UCSD-AML1 (cell line): ENCODE results near the gene RPH3AL.
A peak's percentile ranks its signal among the peaks of the same experiment; 100 is the strongest.
"Not testable (repeated sequence)": the region's sequence is repeated elsewhere in the genome, so short reads cannot be mapped to it uniquely, and the experiment has no call there.

Experiments used
- DNase-seq: peaks from one replicate; lab custom pipeline; 2025; ENCODE audit not compliant: unreplicated experiment; lab: John Stamatoyannopoulos, UW

The RPH3AL gene

GRCh38 chr17:205817-206216, 146.8 kb downstream of the RPH3AL start:
- DNase-seq, result no peak

- DNase-seq, result no peak
Measured at GRCh38 chr17:205148-205669, 147.4 kb downstream of the RPH3AL start.

DNA sequence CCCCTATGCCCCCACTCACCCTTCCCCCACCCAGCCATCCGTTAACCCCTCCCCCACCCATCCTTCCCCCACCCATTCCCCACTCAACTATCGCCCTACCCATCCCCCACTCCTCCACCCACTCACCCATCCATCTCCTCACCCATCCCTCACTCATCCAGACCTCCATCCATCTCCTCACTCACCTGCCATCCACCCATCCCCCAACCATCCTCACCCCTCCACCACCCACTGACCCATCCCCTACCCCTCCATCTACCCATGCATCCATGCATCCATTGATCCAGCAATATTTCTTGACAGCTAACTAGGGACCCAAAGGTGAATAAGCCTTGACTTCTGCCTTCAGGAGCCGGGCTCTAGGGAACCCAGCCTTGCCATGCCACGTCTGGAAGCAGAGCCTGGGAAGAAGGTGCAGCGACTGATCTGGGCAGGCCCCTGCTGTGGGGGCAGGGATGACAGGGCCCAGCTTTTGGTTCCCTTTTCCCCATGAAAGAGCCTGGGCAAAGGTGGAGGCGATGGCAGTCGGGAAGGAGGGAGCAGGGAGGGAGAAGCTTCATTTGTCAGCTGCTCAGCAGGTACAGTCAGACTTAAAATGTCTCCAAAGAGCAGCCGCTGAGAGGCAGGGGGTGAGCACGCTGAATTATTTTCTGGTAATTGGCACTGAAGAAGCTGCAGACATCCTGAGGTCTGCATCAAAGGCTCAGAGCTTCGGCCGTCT, 148.0 kb downstream of the RPH3AL start:
- DNase-seq, result no peak

DNA sequence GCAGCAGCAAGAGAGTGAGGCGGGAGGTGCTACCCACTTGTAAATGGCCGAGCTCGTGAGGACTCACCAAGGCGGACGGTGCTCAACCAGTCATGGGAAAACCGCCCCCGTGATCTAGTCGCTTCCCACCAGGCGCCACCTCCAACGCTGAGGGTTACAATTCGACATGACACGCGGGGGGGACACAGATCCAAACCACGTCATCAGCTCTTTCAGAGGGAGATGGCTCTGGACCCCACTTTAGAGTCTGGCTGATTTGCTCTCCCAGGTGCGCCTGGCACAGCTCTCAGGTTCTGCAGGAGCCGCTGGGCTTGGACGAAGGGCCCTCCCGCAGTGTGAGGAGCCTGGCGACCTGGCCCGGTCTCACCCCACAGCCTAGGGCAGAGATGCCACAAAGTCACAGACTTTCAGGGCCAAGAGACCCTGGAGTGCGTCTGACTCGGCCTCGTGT, 150.1 kb downstream of the RPH3AL start:
- no peak for DNase-seq

- not testable (repeated sequence) for DNase-seq
Measured at GRCh38 chr17:201736-202135, 150.9 kb downstream of the RPH3AL start.

DNA sequence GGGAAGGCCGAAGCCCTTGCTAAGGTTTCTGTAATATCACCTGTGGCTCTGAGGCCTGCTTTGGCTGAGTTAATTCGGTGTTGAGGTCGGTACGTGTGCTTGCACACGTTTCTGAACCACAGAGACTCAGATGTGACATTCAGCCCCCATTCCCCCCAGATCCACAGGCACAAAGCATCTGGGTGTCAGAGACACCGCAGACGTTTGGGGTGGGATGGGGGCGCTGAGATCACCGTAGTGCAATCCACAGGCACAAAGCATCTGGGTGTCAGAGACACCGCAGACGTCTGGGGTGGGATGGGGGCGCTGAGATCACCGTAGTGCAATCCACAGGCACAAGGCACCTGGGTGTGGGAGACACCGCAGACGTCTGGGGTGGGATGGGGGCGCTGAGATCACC, 151.3 kb downstream of the RPH3AL start:
- not testable (repeated sequence) for DNase-seq

DNA sequence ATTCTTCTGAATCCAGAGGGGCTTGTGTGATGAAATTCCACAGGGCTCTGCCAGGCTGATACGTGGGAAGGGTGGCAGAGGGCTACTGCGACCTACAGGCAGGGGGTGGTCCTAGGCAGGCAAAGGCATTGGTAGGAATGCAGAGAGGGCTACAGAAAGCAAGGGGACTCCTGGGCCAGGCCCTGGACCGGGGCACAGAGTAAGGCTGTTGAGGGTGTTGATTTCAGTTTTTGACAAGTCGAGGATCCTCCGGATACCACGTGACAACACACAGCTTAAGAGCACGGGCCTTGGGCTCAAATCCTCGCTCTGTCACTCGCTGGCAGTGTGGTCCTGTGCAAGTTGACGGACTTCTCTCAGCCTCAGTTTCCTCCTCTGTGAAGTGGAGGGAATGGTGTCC, 152.0 kb downstream of the RPH3AL start:
- no peak for DNase-seq

- no peak for DNase-seq
Measured at GRCh38 chr17:199806-200545, 152.6 kb downstream of the RPH3AL start.

GRCh38 chr17:199191-199604, 153.4 kb downstream of the RPH3AL start:
- peak; percentile 22 for DNase-seq

DNA sequence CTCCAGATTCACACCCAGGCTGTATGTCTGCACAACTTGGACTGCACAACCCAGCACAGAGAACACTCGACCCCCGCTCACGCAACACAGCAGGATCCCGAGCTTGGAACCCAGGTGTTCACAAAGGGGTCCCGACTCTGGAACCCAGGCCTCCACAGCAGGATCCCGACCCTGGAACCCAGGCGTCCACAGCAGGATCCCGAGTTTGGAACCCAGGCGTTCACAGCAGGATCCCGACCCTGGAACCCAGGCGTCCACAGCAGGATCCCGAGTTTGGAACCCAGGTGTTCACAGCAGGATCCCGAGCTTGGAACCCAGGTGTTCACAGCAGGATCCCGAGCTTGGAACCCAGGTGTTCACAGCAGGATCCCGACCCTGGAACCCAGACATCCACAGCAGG, 154.4 kb downstream of the RPH3AL start:
- not testable (repeated sequence) for DNase-seq

DNA sequence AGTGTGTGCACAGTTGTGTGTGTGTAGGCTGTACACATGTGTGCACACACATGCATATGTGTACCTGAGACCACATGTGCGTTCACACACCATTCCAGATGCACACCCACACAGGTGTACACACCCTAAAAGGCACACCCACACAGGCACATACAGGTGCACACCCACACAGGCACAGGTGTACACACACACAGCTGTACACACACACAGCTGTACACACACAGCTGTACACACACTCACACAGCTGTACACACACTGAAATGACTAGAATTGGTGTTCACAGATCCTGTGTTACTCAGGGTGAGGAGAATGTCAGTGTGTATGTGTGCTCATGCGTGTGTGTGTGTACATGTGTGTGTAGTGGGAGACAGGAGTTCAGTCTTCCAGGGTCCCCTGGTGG, 155.3 kb downstream of the RPH3AL start:
- no peak for DNase-seq

DNA sequence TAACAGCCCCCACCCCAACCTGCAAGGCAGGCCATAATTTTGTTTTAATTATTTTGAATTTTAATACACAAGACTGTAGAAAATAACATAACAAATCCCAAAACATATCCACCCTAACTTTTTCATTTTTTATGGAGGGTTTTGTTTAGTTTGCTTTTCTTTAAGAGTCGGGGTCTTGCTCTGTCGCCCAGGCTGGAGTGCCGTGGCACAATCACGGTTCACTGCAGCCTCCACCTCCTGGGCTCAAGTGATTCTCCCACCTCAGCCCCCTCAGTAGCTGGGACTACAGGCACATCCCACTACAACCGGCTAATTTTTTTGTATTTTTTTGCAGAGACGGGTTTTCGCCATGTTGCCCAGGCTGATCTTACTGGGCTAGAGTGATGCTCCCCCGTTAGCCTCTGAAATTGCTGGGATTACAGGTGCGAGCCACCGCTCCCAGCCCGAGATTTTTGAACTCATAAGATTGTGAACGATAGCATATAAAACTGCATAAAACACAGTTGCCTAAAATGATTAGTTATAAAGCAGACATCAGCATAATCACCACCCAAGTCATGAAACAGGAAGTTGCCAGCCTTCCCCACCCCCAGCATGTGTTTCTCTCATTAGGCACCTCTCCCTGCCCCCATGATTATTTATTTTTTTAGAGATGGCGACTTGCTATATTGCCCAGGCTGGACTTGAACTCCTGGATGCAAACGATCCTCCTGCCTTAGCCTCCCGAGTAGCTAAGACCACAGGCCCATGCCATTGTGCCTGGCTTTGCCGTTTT, 157.6 kb downstream of the RPH3AL start:
- no peak for DNase-seq

- DNase-seq, result no peak
Measured at GRCh38 chr17:193841-194806, 158.5 kb downstream of the RPH3AL start.

GRCh38 chr17:193426-193810, 159.2 kb downstream of the RPH3AL start:
- DNase-seq, result no peak

DNA sequence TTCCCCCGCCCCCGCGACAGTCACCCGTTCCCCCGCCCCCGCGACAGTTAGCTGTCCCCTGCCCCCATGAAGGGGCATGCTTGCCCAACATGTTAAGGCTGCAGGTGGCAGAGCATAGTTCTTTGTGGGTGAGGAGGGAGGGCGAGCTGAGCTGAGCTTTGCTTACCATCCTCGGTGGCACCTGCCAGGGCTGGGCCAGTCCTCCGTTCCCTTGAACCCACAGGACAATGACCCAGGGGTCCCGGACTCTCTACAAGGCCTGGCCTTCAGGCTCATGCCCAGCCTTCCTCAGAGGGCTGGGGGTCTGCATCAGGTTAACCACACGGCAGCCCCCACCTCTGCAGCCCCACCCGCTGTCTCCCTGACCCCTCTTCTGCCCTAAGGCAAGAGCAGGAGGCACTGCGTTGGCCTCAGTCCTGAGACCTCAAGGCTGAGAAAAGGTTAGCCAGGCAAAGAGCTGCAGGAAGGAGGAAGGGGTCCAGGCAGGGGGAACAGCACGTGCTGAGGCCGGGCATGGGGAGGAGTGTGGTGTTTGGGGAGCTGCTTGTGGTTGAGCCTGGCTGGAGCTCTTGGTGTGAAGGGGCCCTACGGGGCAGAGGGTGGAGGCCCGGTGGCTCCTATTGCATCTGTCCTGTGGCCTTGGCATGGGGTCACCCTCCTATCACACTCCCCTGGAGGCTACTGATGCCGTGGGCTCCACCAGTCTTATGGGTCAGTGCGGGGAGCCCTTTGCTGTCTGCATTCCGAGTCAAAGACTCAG, 159.8 kb downstream of the RPH3AL start:
- DNase-seq, result no peak

GRCh38 chr17:189444-189843, 163.2 kb downstream of the RPH3AL start:
- DNase-seq, result no peak

DNA sequence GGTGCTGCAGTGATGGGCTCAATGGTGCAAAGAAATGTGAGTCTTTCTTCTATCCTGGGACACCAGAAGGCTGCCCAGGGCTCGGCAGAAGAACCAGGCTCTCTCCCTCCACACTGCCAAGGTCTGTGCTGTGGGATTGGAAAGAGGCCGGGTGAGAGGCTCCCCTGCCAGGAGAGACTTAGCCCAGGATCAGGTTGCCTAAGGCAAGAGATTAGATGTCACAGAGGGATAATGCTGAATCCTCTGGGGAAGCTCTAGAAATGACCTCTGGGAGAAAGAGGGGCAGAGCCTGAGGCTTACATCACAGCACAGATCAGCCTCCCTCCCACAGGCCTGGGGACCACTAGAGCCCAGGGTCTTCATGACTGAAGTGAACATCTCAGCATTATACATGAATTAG, 165.5 kb downstream of the RPH3AL start:
- no peak for DNase-seq

DNA sequence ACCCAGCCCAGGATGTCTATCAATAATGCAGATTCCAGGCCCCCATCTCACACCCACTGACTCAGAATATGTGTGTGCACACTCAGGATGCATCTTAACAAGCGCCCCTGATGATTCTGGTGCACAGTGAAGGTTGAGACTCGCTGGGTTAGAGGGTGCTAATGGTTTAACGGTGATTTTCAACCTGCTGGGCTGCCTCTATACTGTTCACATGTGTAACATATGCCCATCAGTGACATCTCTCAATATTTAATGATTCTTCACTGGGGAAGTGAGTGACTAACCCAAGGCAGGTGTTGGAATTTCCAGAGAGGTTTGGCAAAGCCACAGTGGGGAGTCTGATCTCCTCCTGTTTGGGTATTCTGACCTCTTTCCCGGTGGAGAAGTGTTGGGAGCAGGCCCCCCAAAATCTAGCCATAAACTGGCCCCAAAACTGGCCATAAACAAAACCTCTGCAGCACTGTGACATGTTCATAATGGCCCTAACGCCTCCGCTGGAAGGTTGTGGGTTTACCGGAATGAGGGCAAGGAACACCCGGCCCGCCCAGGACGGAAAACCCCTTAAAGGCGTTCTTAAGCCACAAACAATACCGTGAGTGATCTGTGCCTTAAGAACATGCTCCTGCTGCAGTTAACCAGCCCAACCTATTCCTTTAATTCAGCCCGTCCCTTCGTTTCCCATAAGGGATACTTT, 167.0 kb downstream of the RPH3AL start:
- DNase-seq, result no peak

GRCh38 chr17:183021-183420, 169.6 kb downstream of the RPH3AL start:
- no peak for DNase-seq
